ENCODE results near the gene CHN1. TPM values are rescaled to one million over a fixed set of nuclear protein-coding genes. Genes with fewer than 3 reads are reported as not detected.

Gene CHN1
- total and polyA plus RNA-seq, 2 donors from 2014 or later: 6.5 to 14.1 TPM

DNA sequence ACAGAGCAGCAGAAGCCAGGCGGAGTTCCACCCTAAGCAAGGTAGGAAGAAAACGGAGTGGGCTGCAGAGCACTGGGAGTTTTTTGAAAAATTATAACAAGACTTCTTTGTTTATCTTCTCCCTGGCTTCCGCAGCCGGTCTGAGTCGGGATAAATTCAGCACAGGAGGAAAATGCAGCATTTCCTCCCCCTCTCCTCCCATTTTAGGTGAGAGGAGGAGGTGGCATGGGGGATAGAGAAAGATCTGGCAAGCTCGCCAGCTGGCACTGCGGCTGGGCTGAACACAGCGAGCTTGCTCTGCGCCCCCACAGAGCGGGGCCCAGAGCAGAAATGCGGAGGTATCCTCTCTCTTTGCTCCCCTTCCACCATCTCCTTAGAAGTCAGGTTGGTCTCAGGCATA, 223.2 kb downstream of the CHN1 start:
- no peaks in the 10 kb centered on the region for H3K36me3 ChIP-seq (ENCODE audit: control insufficient read depth in 2 of 3, insufficient read depth in 3 of 3, low read length in 3 of 3)
- FAIRE-seq (no peak), DNase-seq (no peak)
- H3K4me1 ChIP-seq (ENCODE audit: control insufficient read depth in 2 of 3, insufficient read depth in 2 of 3, low read depth in 1 of 3, low read length in 3 of 3): peaks cover 0 to 3% (median 0%) of the 10 kb centered on the region in 3 donors
- TF ChIP-seq, protein P1, sequence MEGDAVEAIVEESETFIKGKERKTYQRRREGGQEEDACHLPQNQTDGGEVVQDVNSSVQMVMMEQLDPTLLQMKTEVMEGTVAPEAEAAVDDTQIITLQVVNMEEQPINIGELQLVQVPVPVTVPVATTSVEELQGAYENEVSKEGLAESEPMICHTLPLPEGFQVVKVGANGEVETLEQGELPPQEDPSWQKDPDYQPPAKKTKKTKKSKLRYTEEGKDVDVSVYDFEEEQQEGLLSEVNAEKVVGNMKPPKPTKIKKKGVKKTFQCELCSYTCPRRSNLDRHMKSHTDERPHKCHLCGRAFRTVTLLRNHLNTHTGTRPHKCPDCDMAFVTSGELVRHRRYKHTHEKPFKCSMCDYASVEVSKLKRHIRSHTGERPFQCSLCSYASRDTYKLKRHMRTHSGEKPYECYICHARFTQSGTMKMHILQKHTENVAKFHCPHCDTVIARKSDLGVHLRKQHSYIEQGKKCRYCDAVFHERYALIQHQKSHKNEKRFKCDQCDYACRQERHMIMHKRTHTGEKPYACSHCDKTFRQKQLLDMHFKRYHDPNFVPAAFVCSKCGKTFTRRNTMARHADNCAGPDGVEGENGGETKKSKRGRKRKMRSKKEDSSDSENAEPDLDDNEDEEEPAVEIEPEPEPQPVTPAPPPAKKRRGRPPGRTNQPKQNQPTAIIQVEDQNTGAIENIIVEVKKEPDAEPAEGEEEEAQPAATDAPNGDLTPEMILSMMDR (IDR thresholded peaks at IDR 0.05; ENCODE audit: borderline replicate concordance, extremely low read depth, insufficient read depth): no peak
- H3K9me3 ChIP-seq (ENCODE audit: control insufficient read depth in 2 of 3, insufficient read depth in 1 of 3, low read length in 3 of 3): no peaks in the 10 kb centered on the region
- H3K4me3 ChIP-seq (ENCODE audit: low read length in 3 of 3): no peak overlapping the region
- intact Hi-C loops (cut with DNase I): no loop called here
- no peak overlapping the region for H3K9ac ChIP-seq (ENCODE audit: low read length in 3 of 3)
- no peaks in the 10 kb centered on the region for H3K27me3 ChIP-seq (ENCODE audit: control insufficient read depth, insufficient read depth, low read length)
- H3K27ac ChIP-seq (ENCODE audit: low read depth in 2 of 2, low read length in 2 of 2): no peak overlapping the region

DNA sequence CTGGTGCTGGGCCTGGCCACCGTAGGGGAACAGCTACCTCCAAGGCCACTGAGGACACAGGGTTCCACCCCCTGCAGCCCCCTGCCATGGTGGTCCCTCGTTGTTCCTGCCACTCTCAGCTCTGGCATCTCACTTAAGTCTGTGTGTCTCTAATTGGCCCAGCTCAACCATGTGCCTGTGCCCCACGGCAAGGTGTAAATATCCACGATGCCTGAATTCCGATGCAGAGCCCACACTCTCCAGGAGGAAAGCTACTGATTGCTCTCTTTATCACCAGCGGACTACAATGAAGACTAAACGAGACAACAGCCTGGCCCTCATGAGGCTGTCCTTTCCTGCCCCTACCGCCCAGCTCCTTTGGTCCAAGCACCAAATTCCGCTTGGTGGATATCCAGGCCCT, 223.9 kb downstream of the CHN1 start:
- Histone ChIP-seq H3K4me1 (ENCODE audit: control insufficient read depth in 2 of 3, insufficient read depth in 2 of 3, low read depth in 1 of 3, low read length in 3 of 3) (peaks cover 0 to 3% (median 0%) of the 10 kb centered on the region in 3 donors), H3K27me3 (ENCODE audit: control insufficient read depth, insufficient read depth, low read length) (no peaks in the 10 kb centered on the region), H3K27ac (ENCODE audit: low read depth in 2 of 2, low read length in 2 of 2) (no peak overlapping the region), H3K9me3 (ENCODE audit: control insufficient read depth in 2 of 3, insufficient read depth in 1 of 3, low read length in 3 of 3) (no peaks in the 10 kb centered on the region), H3K36me3 (ENCODE audit: control insufficient read depth in 2 of 3, insufficient read depth in 3 of 3, low read length in 3 of 3) (no peaks in the 10 kb centered on the region), H3K9ac (ENCODE audit: low read length in 3 of 3) (no peak overlapping the region), H3K4me3 (ENCODE audit: low read length in 3 of 3) (no peak overlapping the region)
- DNase-seq: no peak
- intact Hi-C loops (cut with DNase I): no loop called here
- TF ChIP-seq, protein P1 (IDR thresholded peaks at IDR 0.05; ENCODE audit: borderline replicate concordance, extremely low read depth, insufficient read depth): no peak
- no peak for FAIRE-seq

DNA sequence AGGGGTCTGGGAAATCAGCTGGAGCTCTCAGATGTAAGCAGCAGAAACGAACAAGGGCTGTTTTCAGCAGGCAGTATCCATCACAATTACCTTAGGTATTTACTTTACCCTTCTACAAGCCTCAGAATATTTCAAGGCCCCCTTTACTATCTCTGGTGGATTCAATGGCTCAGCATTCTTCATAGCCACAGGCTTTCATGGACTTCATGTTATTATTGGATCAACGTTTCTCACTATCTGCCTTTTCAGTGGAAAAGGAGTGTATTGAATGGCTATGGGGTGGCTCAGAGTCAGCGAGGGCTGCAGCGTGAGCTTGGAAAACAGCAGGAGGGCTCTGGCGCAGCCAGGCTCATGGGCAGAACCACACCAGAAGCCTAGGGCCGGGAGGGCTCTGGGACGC, 224.3 kb downstream of the CHN1 start:
- TF ChIP-seq, protein P1 (IDR thresholded peaks at IDR 0.05; ENCODE audit: borderline replicate concordance, extremely low read depth, insufficient read depth): no peak
- no peaks in the 10 kb centered on the region for H3K9me3 ChIP-seq (ENCODE audit: control insufficient read depth in 2 of 3, insufficient read depth in 1 of 3, low read length in 3 of 3)
- no peak overlapping the region for H3K9ac ChIP-seq (ENCODE audit: low read length in 3 of 3)
- intact Hi-C loops (cut with DNase I): no loop called here
- DNase-seq (no peak), FAIRE-seq (no peak)
- H3K4me1 ChIP-seq (ENCODE audit: control insufficient read depth in 2 of 3, insufficient read depth in 2 of 3, low read depth in 1 of 3, low read length in 3 of 3): peaks cover 0 to 3% (median 0%) of the 10 kb centered on the region in 3 donors
- no peak overlapping the region for H3K4me3 ChIP-seq (ENCODE audit: low read length in 3 of 3)
- no peaks in the 10 kb centered on the region for H3K27me3 ChIP-seq (ENCODE audit: control insufficient read depth, insufficient read depth, low read length)
- no peak overlapping the region for H3K27ac ChIP-seq (ENCODE audit: low read depth in 2 of 2, low read length in 2 of 2)
- H3K36me3 ChIP-seq (ENCODE audit: control insufficient read depth in 2 of 3, insufficient read depth in 3 of 3, low read length in 3 of 3): no peaks in the 10 kb centered on the region

DNA sequence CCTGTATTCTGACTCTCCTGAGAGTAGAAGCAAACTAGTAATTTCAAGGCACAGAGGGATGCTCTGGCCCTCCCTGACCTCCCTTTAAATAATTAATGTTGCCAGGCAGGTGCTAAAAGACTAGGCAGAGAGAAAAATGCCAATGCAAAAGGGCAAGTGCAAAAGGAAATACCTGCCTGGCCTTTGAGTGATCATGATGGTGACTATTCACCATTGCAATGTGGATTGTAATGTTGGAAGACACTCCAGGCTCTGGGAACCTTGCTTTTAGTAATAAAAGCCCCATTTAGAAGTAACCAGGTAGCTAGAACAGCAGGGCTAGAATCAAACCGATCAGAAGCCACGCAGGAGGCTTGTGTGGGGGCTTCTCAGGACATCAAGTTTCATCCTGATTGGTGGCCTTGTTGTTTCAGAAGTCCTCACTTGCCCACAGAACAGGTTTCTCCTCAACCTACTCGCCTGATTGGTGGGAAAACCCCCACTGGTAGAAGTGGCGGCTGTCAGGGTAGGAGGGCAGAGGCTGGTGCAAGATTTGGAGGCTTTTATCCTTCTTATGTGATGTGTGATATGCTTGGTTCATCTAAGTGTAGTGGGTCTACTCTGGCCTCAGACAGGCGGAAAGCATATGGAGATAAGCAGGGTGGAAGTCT, 224.9 kb downstream of the CHN1 start:
- H3K27ac ChIP-seq (ENCODE audit: low read depth in 2 of 2, low read length in 2 of 2): no peak overlapping the region
- H3K4me1 ChIP-seq (ENCODE audit: control insufficient read depth in 2 of 3, insufficient read depth in 2 of 3, low read depth in 1 of 3, low read length in 3 of 3): peaks cover 0 to 3% (median 0%) of the 10 kb centered on the region in 3 donors
- DNase-seq (no peak), FAIRE-seq (no peak)
- TF ChIP-seq, protein P1 (IDR thresholded peaks at IDR 0.05; ENCODE audit: borderline replicate concordance, extremely low read depth, insufficient read depth): no peak
- H3K4me3 ChIP-seq (ENCODE audit: low read length in 3 of 3): no peak overlapping the region
- H3K36me3 ChIP-seq (ENCODE audit: control insufficient read depth in 2 of 3, insufficient read depth in 3 of 3, low read length in 3 of 3): no peaks in the 10 kb centered on the region
- no peaks in the 10 kb centered on the region for H3K27me3 ChIP-seq (ENCODE audit: control insufficient read depth, insufficient read depth, low read length)
- H3K9ac ChIP-seq (ENCODE audit: low read length in 3 of 3): no peak overlapping the region
- no peaks in the 10 kb centered on the region for H3K9me3 ChIP-seq (ENCODE audit: control insufficient read depth in 2 of 3, insufficient read depth in 1 of 3, low read length in 3 of 3)
- intact Hi-C loops (cut with DNase I): no loop called here

Measured in kidney (tissue), 14 donors.